GM12892 (cell line): Measurements from ENCODE around the gene VWA8.

Experiments used
- POLR2A ChIP-seq: IDR thresholded peaks from 2 replicates; pipeline ENCODE4 v1.6.1; 2011; ENCODE audit warnings: low read depth, low read length, control low read depth
- POLR2AphosphoS5 ChIP-seq: IDR thresholded peaks from 2 replicates; pipeline ENCODE4 v1.6.1; 2011; ENCODE audit warnings: low read depth, low read length, control low read depth
- TAF1 ChIP-seq: IDR thresholded peaks from 2 replicates; pipeline ENCODE4 v1.6.1; 2011; ENCODE audit warnings: low read depth, mild to moderate bottlenecking, control low read depth, low read length, borderline replicate concordance

GRCh38 chr13:41917641-41918040 is 43.3 kb downstream of the VWA8 start:
- no peak for TF ChIP-seq POLR2A
- TF ChIP-seq TAF1, result no peak
- no peak for TF ChIP-seq POLR2AphosphoS5
